B cell (primary cell): ENCODE results near the gene IRX6. TPM values are rescaled to one million over a fixed set of nuclear protein-coding genes. Genes with fewer than 3 reads are reported as not detected.

Experiments used
- ATAC-seq: fragments of 200-7000 bp; cut with Tn5 transposase; one replicate; pipeline ENCODE4 v1.10.0; 2021; ENCODE audit warnings: low read depth, mild to moderate bottlenecking, moderate number of reproducible peaks, moderate library complexity
- CTCF ChIA-PET: fragments of 350-600 bp; sonication (Branson Sonifier 250); formaldehyde crosslinking; loops from one replicate; lab custom pipeline; 2021; ENCODE audit warnings: antibody characterized with exemption, inconsistent platforms; lab: Charles Lee
- POLR2A ChIA-PET: fragments of 350-600 bp; sonication (Branson Sonifier 250); formaldehyde crosslinking; loops from one replicate; lab custom pipeline; 2021; ENCODE audit warnings: antibody characterized with exemption; lab: Charles Lee
- DNase-seq: peaks from one replicate; pipeline ENCODE4 v3.0.0; 2013
- H2AFZ ChIP-seq: 2 replicates; pipeline ENCODE4 v1.6.1; 2012; ENCODE audit warnings: mild to moderate bottlenecking, low read depth, low read length; ENCODE audit not compliant: insufficient read depth, poor library complexity, severe bottlenecking
- H3K27ac ChIP-seq, 2 donors: 1 replicate in 1 of 2; 2 replicates in 1 of 2; pipeline ENCODE4 v1.5.1; 2012 to 2013; ENCODE audit warnings: low read length in 2 of 2, mild to moderate bottlenecking in 2 of 2, moderate library complexity in 1 of 2
- H3K27me3 ChIP-seq, 4 experiments: fragments of 200-600 bp in 1 of 4; sonication (generic) in 1 of 4; replicated peaks in 1 of 4; 1 replicate in 2 of 4; 2 replicates in 2 of 4; pipeline versions ENCODE4 v1.6.1 to v1.7.0; 2013 to 2016; ENCODE audit warnings: low read length in 3 of 4, mild to moderate bottlenecking in 2 of 4, mixed read lengths in 1 of 4, moderate library complexity in 1 of 4; ENCODE audit not compliant: insufficient read depth in 4 of 4, control insufficient read depth in 3 of 4; ENCODE audit errors: control extremely low read depth in 1 of 4
- H3K36me3 ChIP-seq, 2 experiments: replicated peaks in 1 of 2; 1 replicate in 1 of 2; 2 replicates in 1 of 2; pipeline versions ENCODE4 v1.6.1 to v1.7.1; 2013; ENCODE audit warnings: low read length in 1 of 2; ENCODE audit not compliant: insufficient read depth in 2 of 2, control insufficient read depth in 1 of 2; ENCODE audit errors: control extremely low read depth in 1 of 2, extremely low read depth in 1 of 2
- H3K4me1 ChIP-seq, 2 donors: fragments of 200-600 bp in 1 of 2; sonication (generic) in 1 of 2; 1 replicate in 1 of 2; 2 replicates in 1 of 2; pipeline versions ENCODE4 v1.5.1 to v1.6.1; 2013 to 2017; ENCODE audit warnings: low read length in 2 of 2; ENCODE audit not compliant: control insufficient read depth in 2 of 2, insufficient read depth in 2 of 2
- H3K4me2 ChIP-seq: replicated peaks from 2 replicates; pipeline ENCODE3; 2012; ENCODE audit warnings: mild to moderate bottlenecking, low read depth, low read length; ENCODE audit not compliant: poor library complexity, severe bottlenecking
- H3K4me3 ChIP-seq, 5 experiments: fragments of 200-600 bp in 1 of 5; sonication (generic) in 1 of 5; 1 replicate in 3 of 5; 2 replicates in 2 of 5; pipeline versions ENCODE4 v1.5.1 to v1.7.0; 2011 to 2016; ENCODE audit warnings: low read length in 4 of 5, mild to moderate bottlenecking in 4 of 5, low read depth in 2 of 5, control low read depth in 1 of 5, moderate library complexity in 1 of 5; ENCODE audit not compliant: insufficient read depth in 1 of 5; ENCODE audit errors: control extremely low read depth in 1 of 5, extremely low read depth in 1 of 5
- H3K79me2 ChIP-seq: fragments of 200-600 bp; sonication (generic); one replicate; pipeline ENCODE4 v1.6.0; 2016; ENCODE audit warnings: low read length; ENCODE audit not compliant: control insufficient read depth, insufficient read depth
- H3K9ac ChIP-seq: fragments of 200-600 bp; sonication (generic); 2 replicates; pipeline ENCODE4 v1.6.1; 2017; ENCODE audit warnings: mild to moderate bottlenecking, low read length, moderate library complexity
- H3K9me3 ChIP-seq, 3 donors: one replicate each; pipeline versions ENCODE4 v1.6.1 to v1.7.1; 2013; ENCODE audit warnings: low read length in 2 of 3; ENCODE audit not compliant: control insufficient read depth in 2 of 3, insufficient read depth in 1 of 3; ENCODE audit errors: control extremely low read depth in 1 of 3
- H4K20me1 ChIP-seq: 2 replicates; pipeline ENCODE4 v1.6.0; 2012; ENCODE audit warnings: mild to moderate bottlenecking, low read length; ENCODE audit not compliant: insufficient read depth, control insufficient read depth, poor library complexity, severe bottlenecking
- H3K27ac Mint-ChIP-seq: one replicate; pipeline ENCODE4 v1.8.0; 2021; ENCODE audit warnings: mixed read lengths
- H3K27me3 Mint-ChIP-seq: one replicate; pipeline ENCODE4 v1.8.0; 2021; ENCODE audit warnings: mixed read lengths
- H3K4me1 Mint-ChIP-seq: one replicate; pipeline ENCODE4 v1.8.0; 2021; ENCODE audit warnings: mixed read lengths
- H3K4me3 Mint-ChIP-seq: one replicate; pipeline ENCODE4 v1.8.0; 2021; ENCODE audit warnings: mixed read lengths
- H3K9me3 Mint-ChIP-seq: one replicate; pipeline ENCODE4 v1.8.0; 2022; ENCODE audit warnings: mixed read lengths; ENCODE audit not compliant: insufficient read depth
- CTCF ChIP-seq: fragments of 200-600 bp; IDR thresholded peaks from one replicate; pipeline ENCODE4 v1.8.0; 2022; ENCODE audit warnings: antibody characterized with exemption, mild to moderate bottlenecking
- EZH2 ChIP-seq: IDR thresholded peaks from 2 replicates; pipeline ENCODE4 v1.6.1; 2012; ENCODE audit warnings: borderline replicate concordance, low read depth, mild to moderate bottlenecking, moderate library complexity, low read length; ENCODE audit not compliant: insufficient read depth, poor library complexity, severe bottlenecking
- WGBS: methylation state at CpG from one replicate; pipeline ENCODE4 v1.1.5; 2013; ENCODE audit warnings: missing lambda C conversion rate; ENCODE audit not compliant: insufficient coverage; 5-methylcytosine and 5-hydroxymethylcytosine counted together
- intact Hi-C: fragments of 100-400 bp; cut with micrococcal nuclease; formaldehyde crosslinking; loops from one replicate; pipeline ENCODE4 v1.10.0; 2022
- polyA plus RNA-seq: library from polyadenylated mRNA; depleted of rRNA; stranded (reverse); fragments of >200 nt; gene quantifications from 2 replicates; pipeline ENCODE4 v1.2.3, GENCODE V29; 2012
- total RNA-seq, 2 donors: library from RNA; stranded (reverse); fragments of 120-200 nt in 1 of 2; gene quantifications; 1 replicate in 1 of 2; 2 replicates in 1 of 2; pipeline versions ENCODE4 v1.2.3 to v1.2.4, GENCODE V29; 2013 to 2022

Gene IRX6
- total and polyA plus RNA-seq, 2 donors (not counting 1 experiment from before 2014, with no cell fraction given): 0.10 to 0.15 TPM

GRCh38 chr16:55324285-55325079, 479 bp downstream of the IRX6 start:
- Mint-ChIP-seq H3K27me3 (peaks cover 49% of the 10 kb centered on the region), H3K4me1 (peaks cover 4% of the 10 kb centered on the region), H3K9me3 (no peaks in the 10 kb centered on the region), H3K4me3 (peak overlapping the region; percentile 54), H3K27ac (no peak overlapping the region)
- H2AFZ ChIP-seq: no peak overlapping the region
- H4K20me1 ChIP-seq: no peaks in the 10 kb centered on the region
- H3K27ac ChIP-seq: no peak overlapping the region
- no peak overlapping the region for H3K4me3 ChIP-seq
- ATAC-seq (no peak), DNase-seq (no peak)
- WGBS: 10% methylated on average over 64 of the region's 70 CpGs
- H3K4me2 ChIP-seq: no peak overlapping the region
- ChIA-PET CTCF (no interaction called here), POLR2A (no interaction called here)
- H3K9ac ChIP-seq: no peak overlapping the region
- H3K4me1 ChIP-seq: peaks cover 0 to 10% of the 10 kb centered on the region in 2 donors
- no peaks in the 10 kb centered on the region for H3K36me3 ChIP-seq
- TF ChIP-seq EZH2 (no peak), CTCF (no peak)
- peaks cover 0 to 14% (median 0%) of the 10 kb centered on the region in 3 donors for H3K9me3 ChIP-seq
- intact Hi-C loops: no loop called here
- no peaks in the 10 kb centered on the region for H3K79me2 ChIP-seq
- peaks cover 0 to 43% (median 18%) of the 10 kb centered on the region in 4 experiments for H3K27me3 ChIP-seq

- POLR2A ChIA-PET: no interaction called here
- CTCF ChIA-PET: no interaction called here
- peaks cover 54% of the 10 kb centered on the region for H3K27me3 Mint-ChIP-seq
Observed at GRCh38 chr16:55325080-55325447, 1.1 kb downstream of the IRX6 start.

More at GRCh38 chr16:55325080-55325447, 1.1 kb downstream of the IRX6 start:
- WGBS: 9% methylated on average over 4 of the region's 13 CpGs
- no peaks in the 10 kb centered on the region for H3K79me2 ChIP-seq
- no peaks in the 10 kb centered on the region for H3K36me3 ChIP-seq
- no peak for TF ChIP-seq EZH2
- TF ChIP-seq CTCF: no peak
- H3K9me3 ChIP-seq: peaks cover 0 to 14% (median 0%) of the 10 kb centered on the region in 3 donors
- no peak overlapping the region for H3K27ac Mint-ChIP-seq
- peaks cover 0 to 49% (median 20%) of the 10 kb centered on the region in 4 experiments for H3K27me3 ChIP-seq
- no peak overlapping the region for H3K9ac ChIP-seq
- H4K20me1 ChIP-seq: no peaks in the 10 kb centered on the region
- intact Hi-C loops: no loop called here
- H2AFZ ChIP-seq: no peak overlapping the region
- no peak overlapping the region for H3K27ac ChIP-seq
- peaks cover 0 to 13% of the 10 kb centered on the region in 2 donors for H3K4me1 ChIP-seq
- ATAC-seq (no peak), DNase-seq (no peak)
- no peak overlapping the region for H3K4me3 ChIP-seq
- no peak overlapping the region for H3K4me2 ChIP-seq
- H3K9me3 Mint-ChIP-seq: no peaks in the 10 kb centered on the region
- peaks cover 9% of the 10 kb centered on the region for H3K4me1 Mint-ChIP-seq
- H3K4me3 Mint-ChIP-seq: no peak overlapping the region
